HEK293 (cell line): Measurements from ENCODE around the gene RBMS3.

Experiments
- BCL11A ChIP-seq: fragments of 450-650 bp; formaldehyde crosslinking; IDR thresholded peaks from 2 replicates; pipeline ENCODE4 v1.5.1; 2016; ENCODE audit warnings: low read depth, missing biosample characterization, missing genetic modification characterization
- KLF10 ChIP-seq: fragments of 450-650 bp; IDR thresholded peaks from 2 replicates; pipeline ENCODE4 v1.5.1; 2018; ENCODE audit warnings: missing biosample characterization, mild to moderate bottlenecking, missing genetic modification characterization
- ZNF621 ChIP-seq: fragments of 450-650 bp; formaldehyde crosslinking; IDR thresholded peaks from 2 replicates; pipeline ENCODE4 v1.5.1; 2017; ENCODE audit warnings: missing biosample characterization, missing genetic modification characterization

DNA sequence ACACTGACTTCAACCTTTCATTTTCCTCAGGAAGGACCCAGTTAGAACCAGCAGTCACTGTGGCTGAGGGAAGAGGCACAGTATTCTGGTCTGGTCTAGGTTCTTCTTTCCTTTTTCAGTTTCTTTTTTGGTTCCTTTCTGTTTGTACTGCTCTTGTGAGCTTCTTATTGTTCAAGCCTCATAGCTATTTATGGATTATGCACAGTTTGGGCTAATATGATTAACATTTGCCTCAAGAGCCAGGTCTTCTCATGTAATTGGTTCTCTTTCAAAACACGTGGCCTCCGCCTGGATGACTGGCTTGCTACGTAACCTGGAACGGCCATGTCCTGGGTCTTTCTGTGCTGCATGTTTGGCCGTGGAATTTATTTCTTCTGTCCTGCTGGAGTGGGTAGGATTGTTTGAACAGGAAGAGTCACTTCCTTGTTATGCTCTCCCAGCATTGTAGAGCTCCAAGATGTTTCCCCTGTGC lies 43.3 kb downstream of the RBMS3 start:
- TF ChIP-seq KLF10 (tag by site-specific recombination) (no peak), BCL11A (tag by site-specific recombination) (no peak), ZNF621 (tag by site-specific recombination) (no peak)
